Measurements from ENCODE around the gene HTR6.

The HTR6 gene

GRCh38 chr1:19689856-19690255 is 25.2 kb downstream of the HTR6 start:
- no peak for DNase-seq

- no peak for DNase-seq
Observed at GRCh38 chr1:19690342-19690741, 25.7 kb downstream of the HTR6 start.

GRCh38 chr1:19694298-19694697 is 29.6 kb downstream of the HTR6 start:
- no peak for DNase-seq

GRCh38 chr1:19695772-19696171 is 31.1 kb downstream of the HTR6 start:
- no peak for DNase-seq

GRCh38 chr1:19696820-19697219 is 32.1 kb downstream of the HTR6 start:
- DNase-seq = no peak

GRCh38 chr1:19698181-19698580 is 33.5 kb downstream of the HTR6 start:
- DNase-seq = no peak

- no peak for DNase-seq
Observed at GRCh38 chr1:19700079-19700777, 35.6 kb downstream of the HTR6 start.

- no peak for DNase-seq
Observed at GRCh38 chr1:19703280-19703679, 38.6 kb downstream of the HTR6 start.

- peak; percentile 54 for DNase-seq
Observed at GRCh38 chr1:19704247-19705113, 39.8 kb downstream of the HTR6 start.

- no peak for DNase-seq
Observed at GRCh38 chr1:19705464-19705863, 40.8 kb downstream of the HTR6 start.

GRCh38 chr1:19706136-19706535 is 41.5 kb downstream of the HTR6 start:
- no peak for DNase-seq

- no peak for DNase-seq
Observed at GRCh38 chr1:19708567-19709110, 44.0 kb downstream of the HTR6 start.

GRCh38 chr1:19709260-19709793 is 44.7 kb downstream of the HTR6 start:
- peak; percentile 10 for DNase-seq

GRCh38 chr1:19710825-19711611 is 46.3 kb downstream of the HTR6 start:
- no peak for DNase-seq

- DNase-seq = no peak
Observed at GRCh38 chr1:19712928-19713327, 48.3 kb downstream of the HTR6 start.

GRCh38 chr1:19715334-19716203 is 50.9 kb downstream of the HTR6 start:
- DNase-seq = peak; percentile 96

GRCh38 chr1:19717467-19717866 is 52.8 kb downstream of the HTR6 start:
- no peak for DNase-seq

GRCh38 chr1:19720174-19720573 is 55.5 kb downstream of the HTR6 start:
- no peak for DNase-seq

GRCh38 chr1:19720973-19721372 is 56.3 kb downstream of the HTR6 start:
- no peak for DNase-seq

- DNase-seq = no peak
Observed at GRCh38 chr1:19723874-19724273, 59.2 kb downstream of the HTR6 start.

GRCh38 chr1:19725606-19726005 is 60.9 kb downstream of the HTR6 start:
- DNase-seq = no peak

Measured in NCI-H226 (cell line).